HepG2 (cell line): ENCODE measurements around the gene ADARB2. TPM values are rescaled to one million over a fixed set of nuclear protein-coding genes. Genes with fewer than 3 reads are reported as not detected.

Experiments used
- ATAC-seq: fragments of 200-7000 bp; cut with Tn5 transposase; 3 replicates; pipeline ENCODE4 v1.9.1; 2020; ENCODE audit warnings: mild to moderate bottlenecking, moderate library complexity
- BruUV-seq: library from RNA; stranded (reverse); fragments of 400-500 nt; replicated peaks from 2 replicates; lab custom pipeline; 2021; lab: Mats Ljungman, UMichigan
- CTCF ChIA-PET: fragments of 300-600 bp; formaldehyde crosslinking; extraction: SDS; loops from one replicate; lab custom pipeline; 2021; ENCODE audit warnings: low total read pairs, inconsistent platforms, low intra/inter-chr PET ratio; lab: Yijun Ruan, JAX
- POLR2A ChIA-PET: fragments of 350-600 bp; sonication (Branson Sonifier 250); formaldehyde crosslinking; loops from one replicate; lab custom pipeline; 2020; ENCODE audit warnings: antibody characterized with exemption, inconsistent platforms; lab: Yijun Ruan, JAX
- DNase-seq: peaks from one replicate; pipeline ENCODE4 v3.0.0-alpha.2; 2015; ENCODE audit warnings: low spot score
- FAIRE-seq: peaks from 3 replicates; lab custom pipeline; 2011; peaks lifted over from hg19 to GRCh38; lab: Jason Lieb, UNC
- H2AFZ ChIP-seq: one replicate; pipeline ENCODE4 v1.6.1; 2011; ENCODE audit warnings: low read length, inconsistent platforms
- H3K27ac ChIP-seq: fragments of 300-600 bp; 3 replicates; pipeline ENCODE4 v1.8.0; 2011; ENCODE audit warnings: mixed run types, mild to moderate bottlenecking, mixed read lengths, low read length, inconsistent platforms; ENCODE audit not compliant: insufficient read depth; ENCODE audit errors: extremely low read length
- H3K27me3 ChIP-seq, 2 experiments: fragments of 200-600 bp in 1 of 2; 2 replicates in 1 of 2; 3 replicates in 1 of 2; pipeline versions ENCODE4 v1.6.0 to v1.8.0; 2011; ENCODE audit warnings: low read length in 2 of 2, mild to moderate bottlenecking in 2 of 2, moderate library complexity in 2 of 2, inconsistent platforms in 1 of 2; ENCODE audit not compliant: insufficient read depth in 2 of 2, control insufficient read depth in 1 of 2
- H3K36me3 ChIP-seq, 2 experiments: fragments of 200-600 bp in 1 of 2; replicated peaks in 1 of 2; 2 replicates in 1 of 2; 3 replicates in 1 of 2; pipeline versions ENCODE4 v1.5.1 to v1.8.0; 2011; ENCODE audit warnings: low read length in 2 of 2, inconsistent platforms in 1 of 2; ENCODE audit not compliant: insufficient read depth in 2 of 2, control insufficient read depth in 1 of 2
- H3K4me1 ChIP-seq: 2 replicates; pipeline ENCODE4 v1.5.1; 2012; ENCODE audit warnings: low read length, inconsistent platforms; ENCODE audit not compliant: insufficient read depth
- H3K4me2 ChIP-seq: 2 replicates; pipeline ENCODE4 v1.6.0; 2011; ENCODE audit warnings: low read depth, low read length, inconsistent platforms
- H3K4me3 ChIP-seq, 3 experiments: fragments of 200-600 bp in 1 of 3; sonication (generic), shearing (Covaris generic) in 1 of 3; replicated peaks in 1 of 3; 2 replicates each; pipeline ENCODE4 v1.5.1; 2011 to 2016; ENCODE audit warnings: low read length in 3 of 3, inconsistent platforms in 2 of 3, low read depth in 2 of 3, mild to moderate bottlenecking in 2 of 3, control low read depth in 1 of 3, mixed read lengths in 1 of 3; ENCODE audit not compliant: insufficient read depth in 1 of 3
- H3K79me2 ChIP-seq: one replicate; pipeline ENCODE4 v1.6.1; 2011; ENCODE audit warnings: low read length, inconsistent platforms; ENCODE audit not compliant: insufficient read depth
- H3K9ac ChIP-seq: 2 replicates; pipeline ENCODE4 v1.6.0; 2011; ENCODE audit warnings: mild to moderate bottlenecking, low read depth, low read length, inconsistent platforms; ENCODE audit not compliant: insufficient read depth
- H3K9me3 ChIP-seq: 2 replicates; pipeline ENCODE4 v1.5.1; 2012; ENCODE audit warnings: mild to moderate bottlenecking, low read length
- H4K20me1 ChIP-seq: 2 replicates; pipeline ENCODE4 v1.6.0; 2011; ENCODE audit warnings: inconsistent platforms, mild to moderate bottlenecking, low read length, moderate library complexity; ENCODE audit not compliant: insufficient read depth
- HMG20B ChIP-seq: conservative IDR thresholded peaks from 2 replicates; pipeline ENCODE4 v1.6.1; 2016; ENCODE audit warnings: missing genetic modification reagents, missing compliant biosample characterization
- TIGD3 ChIP-seq: sonication (generic); formaldehyde crosslinking; IDR thresholded peaks from 2 replicates; pipeline ENCODE4 v1.5.1; 2020; ENCODE audit warnings: mild to moderate bottlenecking, missing genetic modification reagents, borderline replicate concordance
- ZBTB21 ChIP-seq: sonication (generic); formaldehyde crosslinking; IDR thresholded peaks from 2 replicates; pipeline ENCODE4 v1.4.0; 2020; ENCODE audit warnings: missing genetic modification reagents
- ZBTB4 ChIP-seq: sonication (generic); formaldehyde crosslinking; IDR thresholded peaks from 2 replicates; pipeline ENCODE4 v1.4.0; 2020; ENCODE audit warnings: missing genetic modification reagents, mild to moderate bottlenecking, borderline replicate concordance
- ZKSCAN1 ChIP-seq: fragments of 150-350 bp; IDR thresholded peaks from 2 replicates; pipeline ENCODE4 v1.6.1; 2014; ENCODE audit warnings: low read length
- ZNF496 ChIP-seq: sonication (generic); formaldehyde crosslinking; IDR thresholded peaks from 2 replicates; pipeline ENCODE4 v1.8.1; 2023; ENCODE audit warnings: mild to moderate bottlenecking, moderate library complexity, missing genetic modification reagents; ENCODE audit not compliant: insufficient replicate concordance
- WGBS: methylation state at CpG from one replicate; pipeline ENCODE4 v1.1.6; 2017; ENCODE audit warnings: low lambda C conversion rate; 5-methylcytosine and 5-hydroxymethylcytosine counted together
- in situ Hi-C: cut with HindIII; loops from 2 replicates; pipeline ENCODE4 v1.10.0; 2017; ENCODE audit warnings: low pct_unique_long_range_greater_than_20kb; ENCODE audit not compliant: extremely low pct_ligation_motif_present
- intact Hi-C: fragments of 100-400 bp; cut with micrococcal nuclease; formaldehyde crosslinking; loops from one replicate; pipeline ENCODE4 v1.10.0; 2022; ENCODE audit not compliant: unreplicated experiment
- polyA plus RNA-seq, 8 experiments: library from polyadenylated mRNA; depleted of rRNA in 3 of 8; stranded (reverse) in 7 of 8; unstranded in 1 of 8; fragments of >200 nt; fragmentation: Illumina TruSeq in 4 of 8; extraction: Trizol in 4 of 8; gene quantifications; 2 replicates each; pipeline versions ENCODE4 v1.2.1 to v1.2.3, GENCODE V29; 2011 to 2016; ENCODE audit warnings: low read depth in 4 of 8, missing spikeins in 1 of 8, mixed read lengths in 1 of 8; ENCODE audit not compliant: insufficient read depth in 1 of 8
- total RNA-seq, 5 experiments: library from RNA; depleted of rRNA; stranded (reverse); fragments of >200 nt; fragmentation: Illumina TruSeq; extraction: Trizol; gene quantifications; 2 replicates each; pipeline ENCODE4 v1.2.3, GENCODE V29; 2016; ENCODE audit warnings: low read depth in 1 of 5

Gene ADARB2
- total and polyA plus RNA-seq, 2 of the 13 experiments (the other 11 are each of a cell fraction or from before 2014, with no cell fraction given) = not detected

- no peak for TF ChIP-seq ZBTB4 (CRISPR knock-in tag)
- TF ChIP-seq, all 625 proteins: peak for 0
Measured at GRCh38 chr10:1736144-1736971, 967 bp downstream of the ADARB2 start (continued).

- Histone ChIP-seq H3K27ac (no peak overlapping the region), H3K79me2 (no peaks in the 10 kb centered on the region), H3K9me3 (no peaks in the 10 kb centered on the region), H3K4me3 (no peak overlapping the region), H4K20me1 (no peaks in the 10 kb centered on the region), H3K36me3 (no peaks in the 10 kb centered on the region), H3K9ac (no peak overlapping the region), H2AFZ (no peak overlapping the region), H3K4me2 (no peak overlapping the region), H3K27me3 (peaks cover 7 to 74% of the 10 kb centered on the region in 2 experiments), H3K4me1 (no peaks in the 10 kb centered on the region)
- FAIRE-seq (no peak), ATAC-seq (no peak), DNase-seq (no peak)
- intact Hi-C loops = no loop called here
- ChIA-PET POLR2A (no interaction called here), CTCF (no interaction called here)
- TF ChIP-seq ZBTB21 (CRISPR knock-in tag) = no peak
- TF ChIP-seq ZNF496 (CRISPR knock-in tag) = no peak
- no peak for TF ChIP-seq ZKSCAN1
- no peak for TF ChIP-seq HMG20B (CRISPR knock-in tag)
- TF ChIP-seq TIGD3 = no peak
- no TSS peak for BruUV-seq
- in situ Hi-C loops = no loop called here
- 25% methylated on average over 8 of the region's 8 CpGs for WGBS
Measured at GRCh38 chr10:1735562-1735961, 1.8 kb downstream of the ADARB2 start.
